NT2/D1 (cell line): ENCODE measurements around the gene FBP2.

Experiments
- SUZ12 ChIP-seq: IDR thresholded peaks from 2 replicates; pipeline ENCODE4 v1.6.1; 2011; ENCODE audit not compliant: insufficient read length, insufficient read depth; ENCODE audit errors: extremely low read depth
- YY1 ChIP-seq: IDR thresholded peaks from 2 replicates; pipeline ENCODE4 v1.6.1; 2011; ENCODE audit not compliant: insufficient read length, insufficient read depth
- ZNF274 ChIP-seq: IDR thresholded peaks from 2 replicates; pipeline ENCODE4 v1.6.1; 2011; ENCODE audit warnings: mild to moderate bottlenecking, low read depth, low read length

- TF ChIP-seq YY1 (no peak), ZNF274 (no peak), SUZ12 (no peak)
These were observed 78.9 kb downstream of the FBP2 start for GRCh38 chr9:94514722-94515121.
